Islet precursor cell (in vitro differentiated cells): ENCODE results near the gene PEX10.

Experiments
- DNase-seq: peaks from one replicate; pipeline ENCODE4 v3.0.0-alpha.2; 2018

PEX10 gene

GRCh38 chr1:2372551-2373490 lies 39.5 kb downstream of the PEX10 start:
- DNase-seq, result peak; percentile 78

GRCh38 chr1:2368053-2368744 lies 44.2 kb downstream of the PEX10 start:
- no peak for DNase-seq

DNA sequence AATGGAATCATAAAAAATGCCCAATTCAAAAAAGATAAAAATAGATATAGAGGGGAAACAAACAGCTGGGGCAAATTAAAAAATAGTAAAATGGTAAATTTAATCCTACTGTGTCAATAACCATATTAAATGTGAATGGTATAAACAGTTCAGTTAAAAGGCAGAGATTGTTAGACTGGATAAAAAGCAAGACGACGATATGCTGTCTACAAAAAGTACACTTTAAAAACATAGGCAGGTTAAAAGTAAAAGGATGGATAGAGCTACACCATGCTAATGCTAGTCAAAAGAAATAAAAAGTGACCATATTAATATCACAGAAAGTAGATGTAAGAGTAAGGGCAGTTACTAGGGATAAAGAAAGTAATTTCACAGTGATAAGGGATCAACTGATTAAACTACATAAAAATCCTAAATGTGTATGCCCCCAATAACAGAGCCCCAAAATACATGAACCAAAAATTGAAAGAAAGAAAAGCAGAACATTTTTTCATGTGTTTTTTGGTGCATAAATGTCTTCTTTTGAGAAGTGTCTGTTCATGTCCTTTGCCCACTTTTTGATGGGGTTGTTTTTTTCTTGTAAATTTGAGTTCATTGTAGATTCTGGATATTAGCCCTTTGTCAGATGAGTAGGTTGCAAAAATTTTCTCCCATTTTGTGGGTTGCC lies 48.4 kb downstream of the PEX10 start:
- no peak for DNase-seq

GRCh38 chr1:2360588-2361364 lies 51.6 kb downstream of the PEX10 start:
- no peak for DNase-seq

- no peak for DNase-seq
Measured at GRCh38 chr1:2358651-2359640, 53.4 kb downstream of the PEX10 start.

GRCh38 chr1:2358072-2358471 lies 54.3 kb downstream of the PEX10 start:
- no peak for DNase-seq

DNA sequence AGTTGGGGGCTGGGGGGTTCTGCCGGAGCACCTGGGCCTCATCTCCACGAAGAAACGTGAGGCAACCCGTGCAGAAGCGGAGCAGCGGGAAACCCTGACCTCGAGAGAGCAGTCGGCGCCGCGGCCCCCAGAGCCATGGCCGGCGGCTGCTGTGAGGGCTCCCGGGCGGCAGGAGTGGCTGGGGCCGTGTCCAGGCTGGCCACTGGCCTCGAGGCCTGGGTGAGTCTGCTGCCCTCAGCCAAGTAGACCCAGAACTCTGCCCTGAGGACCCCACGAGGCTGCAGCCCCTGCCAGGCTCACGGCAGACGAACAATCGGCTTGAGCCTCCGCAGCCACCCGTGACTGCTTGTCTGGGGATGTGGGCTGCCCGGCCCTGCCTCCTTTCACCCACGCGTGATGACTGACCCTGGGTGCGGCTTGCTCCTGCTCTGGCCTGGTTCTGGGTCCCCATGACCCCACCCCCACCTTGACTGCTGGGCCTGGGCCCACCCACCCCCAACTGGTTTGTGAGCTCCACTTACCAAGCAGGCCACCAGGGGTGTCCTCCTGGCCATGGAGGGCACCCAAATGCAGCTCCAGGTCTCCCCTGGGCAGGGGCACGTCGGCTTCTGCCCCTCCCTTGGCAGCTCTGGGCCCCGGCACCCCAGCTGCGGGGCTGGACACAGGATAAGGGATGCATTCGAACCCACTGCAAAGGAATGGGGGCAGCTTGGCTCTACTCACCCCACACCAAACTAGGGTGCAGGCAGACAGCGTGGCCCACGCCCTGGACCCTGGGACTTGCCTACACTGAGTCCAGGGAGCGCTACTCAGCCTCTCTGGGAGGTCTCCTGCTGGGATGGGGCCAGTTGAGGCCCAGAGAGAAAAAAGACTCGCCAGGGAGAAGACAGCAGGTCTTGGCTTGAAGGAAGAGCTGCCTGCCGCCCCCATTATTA lies 55.2 kb downstream of the PEX10 start:
- DNase-seq, result no peak

- no peak for DNase-seq
Measured at GRCh38 chr1:2356401-2356800, 56.0 kb downstream of the PEX10 start.

- no peak for DNase-seq
Measured at GRCh38 chr1:2355373-2356261, 56.7 kb downstream of the PEX10 start.

DNA sequence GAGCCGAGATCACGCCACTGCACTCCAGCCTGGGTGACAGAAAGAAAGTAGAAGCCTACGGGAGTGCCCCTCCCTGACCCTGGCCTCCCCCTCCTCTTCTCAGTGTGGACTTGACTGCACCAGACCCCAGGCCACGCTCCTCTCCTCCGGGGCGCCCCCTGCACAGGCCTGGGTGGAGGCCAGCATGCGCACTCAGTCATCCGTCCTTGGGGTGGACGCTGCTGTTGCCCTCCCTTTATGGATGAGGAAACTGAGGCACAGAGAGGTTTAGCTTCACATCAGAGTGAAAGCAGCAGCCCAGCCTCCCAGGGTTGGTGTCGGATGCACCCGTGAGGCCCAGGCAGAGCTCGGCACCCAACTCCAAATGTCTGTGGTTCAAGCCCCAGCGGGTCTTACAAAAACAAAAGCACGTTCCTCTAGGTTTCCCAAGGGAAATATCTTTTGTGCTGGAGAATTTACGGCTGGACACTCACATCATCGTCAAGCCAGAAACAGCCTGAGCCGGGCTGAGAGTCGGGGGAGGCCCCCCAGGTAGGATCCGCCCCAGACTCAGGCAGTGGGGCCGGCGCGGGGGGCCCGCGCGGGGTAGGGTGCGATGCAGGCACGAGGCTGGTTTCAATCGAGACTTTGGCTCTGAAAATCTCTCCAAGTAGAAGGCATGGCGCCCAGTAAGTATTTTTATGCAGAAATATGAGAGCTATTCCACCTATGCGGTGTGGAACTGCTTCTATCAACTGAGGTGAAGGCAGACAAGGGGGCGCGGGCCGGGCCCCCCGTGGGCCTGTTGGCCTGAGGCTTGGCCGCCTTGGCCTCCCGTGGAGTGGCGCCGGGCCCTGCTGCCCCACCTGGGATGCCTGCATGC lies 57.6 kb downstream of the PEX10 start:
- DNase-seq, result no peak
